ENCODE data around the gene IFIT2. TPM values are rescaled to one million over a fixed set of nuclear protein-coding genes. Genes with fewer than 3 reads are reported as not detected.
A peak's percentile ranks its signal among the peaks of the same experiment; 100 is the strongest.
"Not testable (repeated sequence)": the region's sequence is repeated elsewhere in the genome, so short reads cannot be mapped to it uniquely, and the experiment has no call there.

The IFIT2 gene
- total RNA-seq, 1 donor from 2014 or later = 47.2 TPM

DNA sequence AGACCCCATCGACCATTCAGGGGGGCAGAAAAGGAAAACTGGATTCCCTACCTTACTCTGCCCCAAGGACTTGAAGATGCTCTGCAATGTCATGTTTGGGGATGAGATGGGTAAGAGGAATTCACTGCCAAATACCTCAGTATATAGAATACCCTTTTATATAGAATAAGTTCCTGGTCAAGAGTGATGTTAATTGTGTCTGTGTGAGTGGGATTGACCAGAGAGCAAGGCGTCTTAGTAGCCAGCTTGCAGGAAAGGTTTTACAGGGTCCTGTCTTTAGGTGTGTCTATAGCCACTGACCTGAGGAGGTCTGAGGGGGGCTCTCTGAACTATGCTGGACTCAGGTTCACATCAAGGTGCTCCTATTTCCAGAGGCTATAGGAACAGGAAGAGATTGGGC lies 27.3 kb downstream of the IFIT2 start:
- no peak for DNase-seq
- no peaks in the 10 kb centered on the region for H3K36me3 ChIP-seq
- peaks cover 46% of the 10 kb centered on the region for H3K4me1 ChIP-seq
- H3K27me3 ChIP-seq = no peaks in the 10 kb centered on the region
- ATAC-seq = no peak
- intact Hi-C loops (cut with DNase I) = no loop called here
- H3K4me3 ChIP-seq = peak overlapping the region; percentile 62
- TF ChIP-seq, protein P1, sequence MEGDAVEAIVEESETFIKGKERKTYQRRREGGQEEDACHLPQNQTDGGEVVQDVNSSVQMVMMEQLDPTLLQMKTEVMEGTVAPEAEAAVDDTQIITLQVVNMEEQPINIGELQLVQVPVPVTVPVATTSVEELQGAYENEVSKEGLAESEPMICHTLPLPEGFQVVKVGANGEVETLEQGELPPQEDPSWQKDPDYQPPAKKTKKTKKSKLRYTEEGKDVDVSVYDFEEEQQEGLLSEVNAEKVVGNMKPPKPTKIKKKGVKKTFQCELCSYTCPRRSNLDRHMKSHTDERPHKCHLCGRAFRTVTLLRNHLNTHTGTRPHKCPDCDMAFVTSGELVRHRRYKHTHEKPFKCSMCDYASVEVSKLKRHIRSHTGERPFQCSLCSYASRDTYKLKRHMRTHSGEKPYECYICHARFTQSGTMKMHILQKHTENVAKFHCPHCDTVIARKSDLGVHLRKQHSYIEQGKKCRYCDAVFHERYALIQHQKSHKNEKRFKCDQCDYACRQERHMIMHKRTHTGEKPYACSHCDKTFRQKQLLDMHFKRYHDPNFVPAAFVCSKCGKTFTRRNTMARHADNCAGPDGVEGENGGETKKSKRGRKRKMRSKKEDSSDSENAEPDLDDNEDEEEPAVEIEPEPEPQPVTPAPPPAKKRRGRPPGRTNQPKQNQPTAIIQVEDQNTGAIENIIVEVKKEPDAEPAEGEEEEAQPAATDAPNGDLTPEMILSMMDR (IDR thresholded peaks at IDR 0.05) = no peak
- H3K27ac ChIP-seq = peak overlapping the region; percentile 87
- no peaks in the 10 kb centered on the region for H3K9me3 ChIP-seq

DNA sequence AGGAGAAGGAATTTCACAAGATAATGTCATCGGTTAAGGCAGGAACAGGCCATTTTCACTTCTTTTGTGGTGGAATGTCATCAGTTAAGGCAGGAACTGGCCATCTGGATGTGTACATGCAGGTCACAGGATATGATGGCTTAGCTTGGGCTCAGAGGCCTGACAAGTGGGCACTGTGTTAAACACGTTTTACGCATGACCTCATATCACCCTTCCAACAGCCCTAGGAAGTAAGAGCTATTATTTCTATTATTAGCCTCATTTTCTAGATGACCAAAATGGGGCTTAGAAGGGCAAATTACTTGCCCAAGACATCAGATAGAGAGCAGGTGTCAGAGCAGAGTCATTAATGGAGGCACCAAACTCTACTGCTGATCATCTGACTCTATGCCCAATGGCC lies 28.2 kb downstream of the IFIT2 start:
- H3K4me3 ChIP-seq = peak overlapping the region; percentile 22
- H3K36me3 ChIP-seq; ATAC-seq; H3K27me3 ChIP-seq; DNase-seq; intact Hi-C loops (cut with DNase I); H3K27ac ChIP-seq; H3K9me3 ChIP-seq: not testable (repeated sequence)
- peaks cover 54% of the 10 kb centered on the region for H3K4me1 ChIP-seq

DNA sequence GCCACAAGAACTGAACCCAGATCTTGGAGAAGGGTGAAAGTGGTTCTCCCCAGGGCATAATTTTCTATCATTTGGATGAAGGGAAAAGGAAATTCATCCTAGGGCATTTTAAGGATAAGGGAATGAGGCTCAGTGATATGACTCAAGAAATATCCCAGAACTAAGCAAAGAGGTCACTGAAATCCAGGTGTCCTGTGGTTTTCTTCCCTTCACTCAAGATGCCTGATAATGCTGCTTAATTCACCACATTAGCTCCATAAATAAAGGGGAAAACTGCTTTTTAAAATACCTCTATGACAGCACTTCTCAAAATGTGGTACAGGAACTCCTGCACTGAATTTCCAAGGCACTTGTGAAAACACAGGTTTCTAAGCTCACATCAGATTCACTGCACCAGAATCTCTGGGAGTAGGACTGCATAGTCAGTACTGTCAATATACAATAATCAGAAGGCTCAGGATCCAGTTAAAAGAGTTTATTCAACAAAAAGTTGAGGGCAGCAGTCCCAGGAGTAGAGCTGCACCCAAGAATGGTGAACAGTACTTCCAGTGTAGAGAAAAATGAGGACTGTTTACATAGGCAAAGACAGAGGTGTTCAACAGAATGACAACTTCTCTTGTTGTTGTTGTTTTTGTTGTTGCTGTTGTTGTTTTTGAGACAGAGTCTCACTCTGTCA lies 28.8 kb downstream of the IFIT2 start:
- H3K27me3 ChIP-seq = no peaks in the 10 kb centered on the region
- TF ChIP-seq, protein P1 (IDR thresholded peaks at IDR 0.05) = no peak
- H3K9me3 ChIP-seq = no peaks in the 10 kb centered on the region
- peaks cover 58% of the 10 kb centered on the region for H3K4me1 ChIP-seq
- ATAC-seq (no peak), DNase-seq (no peak)
- intact Hi-C loops (cut with DNase I) = no loop called here
- H3K36me3 ChIP-seq = no peaks in the 10 kb centered on the region
- H3K27ac ChIP-seq = no peak overlapping the region
- H3K4me3 ChIP-seq = peak overlapping the region; percentile 22

DNA sequence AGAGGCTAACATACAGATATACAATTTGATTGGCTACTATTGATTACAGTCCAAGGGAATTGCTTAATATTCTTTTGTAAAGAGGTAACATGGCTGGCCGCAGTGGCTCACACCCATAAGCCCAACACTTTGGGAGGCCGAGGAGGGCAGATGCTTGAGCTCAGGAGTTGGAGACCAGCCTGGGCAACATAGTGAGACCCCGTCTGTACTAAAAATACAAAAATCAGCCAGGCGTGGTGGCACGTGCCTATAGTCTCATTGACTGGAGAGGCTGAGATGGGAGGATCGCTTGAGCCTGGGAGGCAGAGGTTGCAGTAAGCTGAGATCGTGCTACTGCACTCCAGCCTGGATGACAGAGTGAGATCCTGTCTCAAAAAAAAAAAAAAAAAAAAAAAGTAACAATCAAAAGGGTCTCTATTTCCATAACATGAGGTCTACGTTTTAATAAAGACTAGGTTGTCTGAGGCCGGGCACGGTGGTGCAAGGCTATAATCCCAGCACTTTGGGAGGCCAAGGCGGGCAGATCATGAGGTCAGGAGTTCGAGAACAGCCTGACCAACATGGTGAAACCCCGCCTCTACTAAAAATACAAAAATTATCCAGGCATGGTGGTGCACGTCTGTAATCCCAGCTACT lies 29.8 kb downstream of the IFIT2 start:
- H3K27me3 ChIP-seq; ATAC-seq; intact Hi-C loops (cut with DNase I); H3K9me3 ChIP-seq; H3K36me3 ChIP-seq; DNase-seq: not testable (repeated sequence)
- Histone ChIP-seq H3K27ac (peak overlapping the region; percentile 81), H3K4me1 (peaks cover 62% of the 10 kb centered on the region), H3K4me3 (peak overlapping the region; percentile 58)

DNA sequence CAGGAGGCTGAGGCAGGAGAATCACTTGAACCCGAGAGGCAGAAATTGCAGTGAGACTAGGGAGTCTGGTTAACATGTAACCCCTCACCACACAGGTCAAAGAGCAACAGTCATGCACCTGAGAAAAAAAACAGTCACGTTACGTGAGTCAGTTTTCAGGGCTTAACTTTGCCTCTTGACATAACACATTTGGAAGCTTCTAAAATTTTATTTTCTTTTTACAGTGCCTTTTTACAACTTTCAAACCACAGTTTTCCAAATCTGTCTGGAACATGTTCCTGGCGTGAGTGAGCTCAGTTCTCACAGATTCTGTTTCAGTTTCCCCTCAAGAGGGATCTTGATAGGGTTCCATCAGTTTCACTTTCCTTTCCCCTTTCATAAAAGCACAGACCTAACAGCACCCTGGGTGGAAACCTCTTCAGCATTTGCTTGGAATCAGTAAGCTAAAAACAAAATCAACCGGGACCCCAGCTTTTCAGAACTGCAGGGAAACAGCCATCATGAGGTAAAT lies 30.3 kb downstream of the IFIT2 start:
- DNase-seq = no peak
- intact Hi-C loops (cut with DNase I) = no loop called here
- H3K27ac ChIP-seq = peak overlapping the region; percentile 81
- no peaks in the 10 kb centered on the region for H3K36me3 ChIP-seq
- TF ChIP-seq, protein P1 (IDR thresholded peaks at IDR 0.05) = no peak
- peak overlapping the region; percentile 58 for H3K4me3 ChIP-seq
- H3K27me3 ChIP-seq = no peaks in the 10 kb centered on the region
- ATAC-seq = peak; percentile 72
- no peaks in the 10 kb centered on the region for H3K9me3 ChIP-seq
- peaks cover 62% of the 10 kb centered on the region for H3K4me1 ChIP-seq

DNA sequence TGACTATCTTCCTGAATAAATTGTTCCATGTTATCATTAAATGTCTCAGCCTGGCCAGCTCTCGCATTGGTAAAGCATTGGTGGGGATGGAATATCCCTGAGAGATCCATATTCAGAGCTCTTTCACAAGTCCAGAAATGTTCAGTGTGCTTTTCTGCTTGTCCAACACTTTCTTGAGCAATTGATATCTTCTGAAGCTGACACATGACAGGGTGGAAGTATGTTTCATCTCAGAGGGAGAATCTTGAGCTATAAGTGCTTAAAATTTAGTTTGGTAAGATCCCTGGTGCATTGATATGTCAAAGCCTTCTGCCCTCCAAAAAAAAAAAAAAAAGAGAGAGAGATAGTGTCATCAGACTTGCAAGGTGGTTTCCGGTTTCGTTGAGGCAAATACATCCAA lies 33.4 kb downstream of the IFIT2 start:
- H3K4me1 ChIP-seq = peaks cover 42% of the 10 kb centered on the region
- no peak for DNase-seq
- TF ChIP-seq, protein P1 (IDR thresholded peaks at IDR 0.05) = no peak

More for the DNA sequence above, 33.4 kb downstream of the IFIT2 start:
- Histone ChIP-seq H3K27ac (no peak overlapping the region), H3K9me3 (no peaks in the 10 kb centered on the region), H3K36me3 (peaks cover 29% of the 10 kb centered on the region), H3K4me3 (no peak overlapping the region), H3K27me3 (no peaks in the 10 kb centered on the region)
- ATAC-seq = no peak
- intact Hi-C loops (cut with DNase I) = no loop called here
